Liver (tissue), 3 donors: Measurements from ENCODE around the gene CNEP1R1.

ENCODE experiments used
- HNF4A ChIP-seq, 2 donors: conservative IDR thresholded peaks; 2 replicates each; pipeline ENCODE4 v1.6.1; 2016; ENCODE audit warnings: antibody characterized with exemption in 2 of 2, mild to moderate bottlenecking in 2 of 2
- HNF4G ChIP-seq: IDR thresholded peaks from 2 replicates; pipeline ENCODE4 v1.6.1; 2016; ENCODE audit warnings: antibody characterized with exemption
- JUND ChIP-seq, 2 donors: IDR thresholded peaks; 2 replicates each; pipeline ENCODE4 v1.6.1; 2016; ENCODE audit warnings: antibody characterized with exemption in 2 of 2
- RAD21 ChIP-seq, 2 donors: IDR thresholded peaks; 2 replicates each; pipeline ENCODE4 v1.6.1; 2016; ENCODE audit warnings: antibody characterized with exemption in 2 of 2, mild to moderate bottlenecking in 2 of 2
- RXRA ChIP-seq, 2 donors: IDR thresholded peaks; 2 replicates each; pipeline ENCODE4 v1.6.1; 2017 to 2018; ENCODE audit warnings: antibody characterized with exemption in 2 of 2, mild to moderate bottlenecking in 1 of 2
- SP1 ChIP-seq: IDR thresholded peaks from 2 replicates; pipeline ENCODE4 v1.6.1; 2018; ENCODE audit warnings: antibody characterized with exemption, mild to moderate bottlenecking
- TAF1 ChIP-seq: conservative IDR thresholded peaks from 2 replicates; pipeline ENCODE4 v1.6.1; 2016; ENCODE audit warnings: antibody characterized with exemption, mild to moderate bottlenecking
- YY1 ChIP-seq: IDR thresholded peaks from 2 replicates; pipeline ENCODE4 v1.6.1; 2016; ENCODE audit warnings: antibody characterized with exemption, mild to moderate bottlenecking
- TF ChIP-seq, protein P1 (sequence below): fragments of 150-350 bp; IDR thresholded peaks from 2 replicates; pipeline ENCODE4 v1.5.1; 2017; ENCODE audit warnings: improper control_type of control experiment, low read depth, low read length; ENCODE audit not compliant: missing input control
- TF ChIP-seq, protein P2 (sequence below): IDR thresholded peaks from 2 replicates; pipeline ENCODE4 v1.6.1; 2016; ENCODE audit warnings: antibody characterized with exemption
- donor health status: healthy.
- donor health status: healthy.

DNA sequence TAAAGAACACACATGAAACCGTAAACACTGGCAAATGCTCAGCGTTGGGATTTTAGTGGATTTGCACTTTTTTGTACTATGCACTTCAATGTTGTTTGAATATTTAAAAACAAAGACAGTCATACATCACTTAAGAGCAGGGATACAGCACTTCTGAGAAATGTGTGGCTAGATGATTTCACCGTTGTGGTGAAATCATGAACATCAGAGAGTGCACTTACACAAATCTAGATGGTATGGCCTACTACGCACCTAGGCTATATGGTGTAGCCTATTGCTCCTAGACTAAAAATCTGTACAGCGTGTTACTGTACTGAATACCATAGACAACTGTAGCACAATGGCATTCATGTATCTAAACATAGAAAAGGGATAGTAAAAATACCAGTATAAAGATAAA is 37.6 kb upstream of the CNEP1R1 start:
- TF ChIP-seq, protein P1, sequence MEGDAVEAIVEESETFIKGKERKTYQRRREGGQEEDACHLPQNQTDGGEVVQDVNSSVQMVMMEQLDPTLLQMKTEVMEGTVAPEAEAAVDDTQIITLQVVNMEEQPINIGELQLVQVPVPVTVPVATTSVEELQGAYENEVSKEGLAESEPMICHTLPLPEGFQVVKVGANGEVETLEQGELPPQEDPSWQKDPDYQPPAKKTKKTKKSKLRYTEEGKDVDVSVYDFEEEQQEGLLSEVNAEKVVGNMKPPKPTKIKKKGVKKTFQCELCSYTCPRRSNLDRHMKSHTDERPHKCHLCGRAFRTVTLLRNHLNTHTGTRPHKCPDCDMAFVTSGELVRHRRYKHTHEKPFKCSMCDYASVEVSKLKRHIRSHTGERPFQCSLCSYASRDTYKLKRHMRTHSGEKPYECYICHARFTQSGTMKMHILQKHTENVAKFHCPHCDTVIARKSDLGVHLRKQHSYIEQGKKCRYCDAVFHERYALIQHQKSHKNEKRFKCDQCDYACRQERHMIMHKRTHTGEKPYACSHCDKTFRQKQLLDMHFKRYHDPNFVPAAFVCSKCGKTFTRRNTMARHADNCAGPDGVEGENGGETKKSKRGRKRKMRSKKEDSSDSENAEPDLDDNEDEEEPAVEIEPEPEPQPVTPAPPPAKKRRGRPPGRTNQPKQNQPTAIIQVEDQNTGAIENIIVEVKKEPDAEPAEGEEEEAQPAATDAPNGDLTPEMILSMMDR, result no peak
- TF ChIP-seq, protein P2, sequence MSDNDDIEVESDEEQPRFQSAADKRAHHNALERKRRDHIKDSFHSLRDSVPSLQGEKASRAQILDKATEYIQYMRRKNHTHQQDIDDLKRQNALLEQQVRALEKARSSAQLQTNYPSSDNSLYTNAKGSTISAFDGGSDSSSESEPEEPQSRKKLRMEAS, result no peak
- TF ChIP-seq HNF4A (conservative IDR thresholded peaks at IDR 0.05) (no peak), JUND (IDR thresholded peaks at IDR 0.05) (no peak), YY1 (no peak), SP1 (no peak), HNF4G (no peak), RXRA (IDR thresholded peaks at IDR 0.05) (no peak), TAF1 (no peak), RAD21 (IDR thresholded peaks at IDR 0.05) (no peak)
